GM23338 (cell line): ENCODE results near the gene HSH2D. TPM values are rescaled to one million over a fixed set of nuclear protein-coding genes. Genes with fewer than 3 reads are reported as not detected.

Source experiments
- ATAC-seq: fragments of 200-7000 bp; cut with Tn5 transposase; 3 replicates; pipeline ENCODE4 v1.9.1; 2020
- DNase-seq: peaks from one replicate; pipeline ENCODE4 v3.0.0-alpha.2; 2015; ENCODE audit warnings: low spot score
- H2AFZ ChIP-seq: fragments of 200-600 bp; sonication (generic); 2 replicates; pipeline ENCODE4 v1.8.0; 2016; ENCODE audit warnings: antibody characterized with exemption, mild to moderate bottlenecking, moderate library complexity
- H3F3A ChIP-seq: fragments of 200-600 bp; sonication (generic); replicated peaks from 2 replicates; pipeline ENCODE4 v1.8.0; 2017; ENCODE audit warnings: antibody characterized with exemption, mixed run types, low read depth
- H3K27ac ChIP-seq: fragments of 200-600 bp; sonication (generic); 2 replicates; pipeline ENCODE4 v1.6.1; 2016; ENCODE audit warnings: low read depth
- H3K27me3 ChIP-seq: fragments of 200-600 bp; sonication (generic); 2 replicates; pipeline ENCODE4 v1.8.0; 2016; ENCODE audit warnings: mild to moderate bottlenecking, mixed run types, moderate library complexity; ENCODE audit not compliant: insufficient read depth
- H3K36me3 ChIP-seq: fragments of 200-600 bp; sonication (generic); 2 replicates; pipeline ENCODE4 v1.8.0; 2016; ENCODE audit warnings: mild to moderate bottlenecking; ENCODE audit not compliant: insufficient read depth
- H3K4me1 ChIP-seq: fragments of 200-600 bp; sonication (generic); 2 replicates; pipeline ENCODE4 v1.8.0; 2016; ENCODE audit warnings: mild to moderate bottlenecking, moderate library complexity; ENCODE audit not compliant: insufficient read depth
- H3K4me2 ChIP-seq: fragments of 200-600 bp; sonication (generic); 2 replicates; pipeline ENCODE4 v1.7.1; 2017; ENCODE audit warnings: mixed run types
- H3K4me3 ChIP-seq: fragments of 200-600 bp; sonication (generic); 2 replicates; pipeline ENCODE4 v1.6.1; 2016; ENCODE audit warnings: mixed run types
- H3K79me2 ChIP-seq: fragments of 200-600 bp; sonication (generic); replicated peaks from 2 replicates; pipeline ENCODE4 v1.8.0; 2017; ENCODE audit warnings: mild to moderate bottlenecking; ENCODE audit not compliant: insufficient read depth
- H3K9me2 ChIP-seq: fragments of 200-600 bp; sonication (generic); 2 replicates; pipeline ENCODE4 v1.8.0; 2017; ENCODE audit not compliant: insufficient read depth
- H4K20me1 ChIP-seq: fragments of 200-600 bp; sonication (generic); replicated peaks from 2 replicates; pipeline ENCODE4 v1.8.0; 2017; ENCODE audit warnings: mild to moderate bottlenecking; ENCODE audit not compliant: insufficient read depth
- H3K27ac Mint-ChIP-seq: 2 replicates; pipeline ENCODE4 v1.8.0; 2020; ENCODE audit warnings: inconsistent platforms, mild to moderate bottlenecking, moderate library complexity, mixed read lengths
- H3K27me3 Mint-ChIP-seq: 3 replicates; pipeline ENCODE4 v1.8.0; 2022; ENCODE audit warnings: low read depth, mild to moderate bottlenecking, moderate library complexity, mixed read lengths, inconsistent platforms; ENCODE audit not compliant: insufficient read depth, poor library complexity
- H3K36me3 Mint-ChIP-seq: 3 replicates; pipeline ENCODE4 v1.8.0; 2021; ENCODE audit warnings: low read depth, mild to moderate bottlenecking, inconsistent platforms, moderate library complexity, mixed read lengths
- H3K4me1 Mint-ChIP-seq: 3 replicates; pipeline ENCODE4 v1.8.0; 2020; ENCODE audit warnings: mild to moderate bottlenecking, inconsistent platforms, mixed read lengths
- H3K4me3 Mint-ChIP-seq: 3 replicates; pipeline ENCODE4 v1.8.0; 2021; ENCODE audit warnings: moderate library complexity, mild to moderate bottlenecking, inconsistent platforms, mixed read lengths
- H3K9me3 Mint-ChIP-seq: 3 replicates; pipeline ENCODE4 v1.8.0; 2020; ENCODE audit warnings: moderate library complexity, mild to moderate bottlenecking, inconsistent platforms, mixed read lengths
- CREB1 ChIP-seq: fragments of 250-450 bp; sonication (Bioruptor Pico); IDR thresholded peaks from 2 replicates; pipeline ENCODE4 v1.5.0; 2020; ENCODE audit warnings: low read depth, mild to moderate bottlenecking, moderate library complexity
- CTCF ChIP-seq, 2 experiments: fragments of 200-600 bp in 1 of 2; sonication (generic) in 1 of 2; conservative IDR thresholded peaks; 2 replicates each; pipeline versions ENCODE4 v1.5.1 to v1.6.1; 2016 to 2017; ENCODE audit warnings: antibody characterized with exemption in 2 of 2, low read depth in 2 of 2, mild to moderate bottlenecking in 2 of 2, moderate library complexity in 1 of 2
- ETS1 ChIP-seq: IDR thresholded peaks from 2 replicates; pipeline ENCODE4 v1.6.1; 2016; ENCODE audit warnings: antibody characterized with exemption
- EZH2 ChIP-seq: fragments of 200-600 bp; sonication (generic); IDR thresholded peaks from one replicate; pipeline ENCODE4 v1.8.0; 2017; ENCODE audit warnings: antibody characterized with exemption, mild to moderate bottlenecking, low read depth; ENCODE audit not compliant: unreplicated experiment
- EZH2phosphoT487 ChIP-seq: fragments of 200-600 bp; sonication (generic); IDR thresholded peaks from one replicate; pipeline ENCODE4 v1.8.1; 2018; ENCODE audit warnings: antibody characterized with exemption; ENCODE audit not compliant: unreplicated experiment
- JUNB ChIP-seq: IDR thresholded peaks from one replicate; pipeline ENCODE4 v1.6.1; 2016; ENCODE audit warnings: antibody characterized with exemption; ENCODE audit not compliant: unreplicated experiment
- NANOG ChIP-seq: IDR thresholded peaks from 2 replicates; pipeline ENCODE4 v1.6.1; 2016; ENCODE audit warnings: antibody characterized with exemption, borderline replicate concordance
- POLR2AphosphoS5 ChIP-seq: IDR thresholded peaks from 2 replicates; pipeline ENCODE4 v1.6.1; 2016; ENCODE audit warnings: antibody characterized with exemption, low read depth
- STAT1 ChIP-seq: IDR thresholded peaks from one replicate; pipeline ENCODE4 v1.6.1; 2016; ENCODE audit warnings: antibody characterized with exemption; ENCODE audit not compliant: unreplicated experiment
- ZNF114 ChIP-seq: fragments of 250-450 bp; sonication (Bioruptor Pico); IDR thresholded peaks from 2 replicates; pipeline ENCODE4 v1.5.0; 2020; ENCODE audit warnings: mild to moderate bottlenecking, moderate library complexity
- ZNF331 ChIP-seq: fragments of 250-450 bp; sonication (Bioruptor Pico); IDR thresholded peaks from 2 replicates; pipeline ENCODE4 v1.5.0; 2020; ENCODE audit warnings: low read depth, mild to moderate bottlenecking, moderate library complexity
- polyA plus RNA-seq: library from polyadenylated mRNA; unstranded; fragments of >200 nt; fragmentation: Nextera tagmentation; extraction: Ambion mirVana; gene quantifications from 2 replicates; pipeline ENCODE4 v1.2.1, GENCODE V29; 2016
- total RNA-seq: library from RNA; depleted of rRNA; stranded (reverse); fragments of >200 nt; shearing (Covaris generic); gene quantifications from 2 replicates; pipeline ENCODE4 v1.2.3, GENCODE V29; 2014
- TF ChIP-seq, protein P1 (sequence below): IDR thresholded peaks from one replicate; pipeline ENCODE4 v1.6.1; 2018; ENCODE audit warnings: antibody characterized with exemption; ENCODE audit not compliant: unreplicated experiment
- TF ChIP-seq, protein P2 (sequence below): fragments of 250-450 bp; sonication (Bioruptor Pico); IDR thresholded peaks from 2 replicates; pipeline ENCODE4 v1.5.0; 2020; ENCODE audit warnings: mild to moderate bottlenecking, moderate library complexity

Gene HSH2D
- total and polyA plus RNA-seq, 2 experiments from 2014 or later = 0.81 to 1.4 TPM

DNA sequence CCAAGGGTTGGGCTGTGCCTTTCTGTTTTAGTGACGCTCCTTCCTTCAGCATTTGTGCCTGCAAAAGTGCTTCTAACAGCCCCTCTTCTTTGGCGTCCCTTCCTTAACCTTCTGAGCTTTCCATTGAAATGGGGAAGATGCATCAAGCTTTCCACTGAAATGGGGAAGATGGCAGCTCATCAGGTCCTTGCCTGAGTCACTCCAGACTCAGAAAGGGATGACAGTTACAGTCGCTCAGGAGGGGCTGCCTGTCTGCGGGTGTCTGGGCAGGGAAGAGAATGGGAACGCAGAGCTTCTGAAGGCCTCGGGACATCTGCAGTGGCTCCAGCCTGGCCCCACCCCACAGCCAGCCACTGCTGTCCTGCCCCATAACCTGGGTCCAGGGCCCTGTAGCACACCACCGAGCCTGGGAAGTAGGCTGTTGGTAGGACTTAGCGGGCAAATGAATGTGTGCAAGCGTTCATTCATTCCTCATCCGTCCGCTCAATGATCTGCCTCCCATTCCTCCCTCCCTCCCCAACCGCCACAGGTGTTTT lies 64.1 kb downstream of the HSH2D start:
- Histone ChIP-seq H3K4me1 (no peaks in the 10 kb centered on the region), H3K4me3 (no peak overlapping the region), H2AFZ (no peak overlapping the region), H3K79me2 (no peaks in the 10 kb centered on the region), H3K27me3 (no peaks in the 10 kb centered on the region), H3K27ac (no peak overlapping the region), H3K36me3 (no peaks in the 10 kb centered on the region), H3K9me2 (no peaks in the 10 kb centered on the region), H3K4me2 (no peak overlapping the region), H4K20me1 (peaks cover 8% of the 10 kb centered on the region; the same call in 1 of the 2 replicates), H3F3A (no peaks in the 10 kb centered on the region)
- TF ChIP-seq STAT1 (no peak), ETS1 (no peak), NANOG (no peak), CTCF (conservative IDR thresholded peaks at IDR 0.05; ENCODE audit: low read depth in 2 of 2) (no peak), ZNF114 (no peak), POLR2AphosphoS5 (no peak), CREB1 (no peak), EZH2phosphoT487 (no peak), EZH2 (no peak), ZNF331 (no peak), JUNB (no peak)
- TF ChIP-seq, protein P1, sequence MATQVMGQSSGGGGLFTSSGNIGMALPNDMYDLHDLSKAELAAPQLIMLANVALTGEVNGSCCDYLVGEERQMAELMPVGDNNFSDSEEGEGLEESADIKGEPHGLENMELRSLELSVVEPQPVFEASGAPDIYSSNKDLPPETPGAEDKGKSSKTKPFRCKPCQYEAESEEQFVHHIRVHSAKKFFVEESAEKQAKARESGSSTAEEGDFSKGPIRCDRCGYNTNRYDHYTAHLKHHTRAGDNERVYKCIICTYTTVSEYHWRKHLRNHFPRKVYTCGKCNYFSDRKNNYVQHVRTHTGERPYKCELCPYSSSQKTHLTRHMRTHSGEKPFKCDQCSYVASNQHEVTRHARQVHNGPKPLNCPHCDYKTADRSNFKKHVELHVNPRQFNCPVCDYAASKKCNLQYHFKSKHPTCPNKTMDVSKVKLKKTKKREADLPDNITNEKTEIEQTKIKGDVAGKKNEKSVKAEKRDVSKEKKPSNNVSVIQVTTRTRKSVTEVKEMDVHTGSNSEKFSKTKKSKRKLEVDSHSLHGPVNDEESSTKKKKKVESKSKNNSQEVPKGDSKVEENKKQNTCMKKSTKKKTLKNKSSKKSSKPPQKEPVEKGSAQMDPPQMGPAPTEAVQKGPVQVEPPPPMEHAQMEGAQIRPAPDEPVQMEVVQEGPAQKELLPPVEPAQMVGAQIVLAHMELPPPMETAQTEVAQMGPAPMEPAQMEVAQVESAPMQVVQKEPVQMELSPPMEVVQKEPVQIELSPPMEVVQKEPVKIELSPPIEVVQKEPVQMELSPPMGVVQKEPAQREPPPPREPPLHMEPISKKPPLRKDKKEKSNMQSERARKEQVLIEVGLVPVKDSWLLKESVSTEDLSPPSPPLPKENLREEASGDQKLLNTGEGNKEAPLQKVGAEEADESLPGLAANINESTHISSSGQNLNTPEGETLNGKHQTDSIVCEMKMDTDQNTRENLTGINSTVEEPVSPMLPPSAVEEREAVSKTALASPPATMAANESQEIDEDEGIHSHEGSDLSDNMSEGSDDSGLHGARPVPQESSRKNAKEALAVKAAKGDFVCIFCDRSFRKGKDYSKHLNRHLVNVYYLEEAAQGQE = no peak
- TF ChIP-seq, protein P2, sequence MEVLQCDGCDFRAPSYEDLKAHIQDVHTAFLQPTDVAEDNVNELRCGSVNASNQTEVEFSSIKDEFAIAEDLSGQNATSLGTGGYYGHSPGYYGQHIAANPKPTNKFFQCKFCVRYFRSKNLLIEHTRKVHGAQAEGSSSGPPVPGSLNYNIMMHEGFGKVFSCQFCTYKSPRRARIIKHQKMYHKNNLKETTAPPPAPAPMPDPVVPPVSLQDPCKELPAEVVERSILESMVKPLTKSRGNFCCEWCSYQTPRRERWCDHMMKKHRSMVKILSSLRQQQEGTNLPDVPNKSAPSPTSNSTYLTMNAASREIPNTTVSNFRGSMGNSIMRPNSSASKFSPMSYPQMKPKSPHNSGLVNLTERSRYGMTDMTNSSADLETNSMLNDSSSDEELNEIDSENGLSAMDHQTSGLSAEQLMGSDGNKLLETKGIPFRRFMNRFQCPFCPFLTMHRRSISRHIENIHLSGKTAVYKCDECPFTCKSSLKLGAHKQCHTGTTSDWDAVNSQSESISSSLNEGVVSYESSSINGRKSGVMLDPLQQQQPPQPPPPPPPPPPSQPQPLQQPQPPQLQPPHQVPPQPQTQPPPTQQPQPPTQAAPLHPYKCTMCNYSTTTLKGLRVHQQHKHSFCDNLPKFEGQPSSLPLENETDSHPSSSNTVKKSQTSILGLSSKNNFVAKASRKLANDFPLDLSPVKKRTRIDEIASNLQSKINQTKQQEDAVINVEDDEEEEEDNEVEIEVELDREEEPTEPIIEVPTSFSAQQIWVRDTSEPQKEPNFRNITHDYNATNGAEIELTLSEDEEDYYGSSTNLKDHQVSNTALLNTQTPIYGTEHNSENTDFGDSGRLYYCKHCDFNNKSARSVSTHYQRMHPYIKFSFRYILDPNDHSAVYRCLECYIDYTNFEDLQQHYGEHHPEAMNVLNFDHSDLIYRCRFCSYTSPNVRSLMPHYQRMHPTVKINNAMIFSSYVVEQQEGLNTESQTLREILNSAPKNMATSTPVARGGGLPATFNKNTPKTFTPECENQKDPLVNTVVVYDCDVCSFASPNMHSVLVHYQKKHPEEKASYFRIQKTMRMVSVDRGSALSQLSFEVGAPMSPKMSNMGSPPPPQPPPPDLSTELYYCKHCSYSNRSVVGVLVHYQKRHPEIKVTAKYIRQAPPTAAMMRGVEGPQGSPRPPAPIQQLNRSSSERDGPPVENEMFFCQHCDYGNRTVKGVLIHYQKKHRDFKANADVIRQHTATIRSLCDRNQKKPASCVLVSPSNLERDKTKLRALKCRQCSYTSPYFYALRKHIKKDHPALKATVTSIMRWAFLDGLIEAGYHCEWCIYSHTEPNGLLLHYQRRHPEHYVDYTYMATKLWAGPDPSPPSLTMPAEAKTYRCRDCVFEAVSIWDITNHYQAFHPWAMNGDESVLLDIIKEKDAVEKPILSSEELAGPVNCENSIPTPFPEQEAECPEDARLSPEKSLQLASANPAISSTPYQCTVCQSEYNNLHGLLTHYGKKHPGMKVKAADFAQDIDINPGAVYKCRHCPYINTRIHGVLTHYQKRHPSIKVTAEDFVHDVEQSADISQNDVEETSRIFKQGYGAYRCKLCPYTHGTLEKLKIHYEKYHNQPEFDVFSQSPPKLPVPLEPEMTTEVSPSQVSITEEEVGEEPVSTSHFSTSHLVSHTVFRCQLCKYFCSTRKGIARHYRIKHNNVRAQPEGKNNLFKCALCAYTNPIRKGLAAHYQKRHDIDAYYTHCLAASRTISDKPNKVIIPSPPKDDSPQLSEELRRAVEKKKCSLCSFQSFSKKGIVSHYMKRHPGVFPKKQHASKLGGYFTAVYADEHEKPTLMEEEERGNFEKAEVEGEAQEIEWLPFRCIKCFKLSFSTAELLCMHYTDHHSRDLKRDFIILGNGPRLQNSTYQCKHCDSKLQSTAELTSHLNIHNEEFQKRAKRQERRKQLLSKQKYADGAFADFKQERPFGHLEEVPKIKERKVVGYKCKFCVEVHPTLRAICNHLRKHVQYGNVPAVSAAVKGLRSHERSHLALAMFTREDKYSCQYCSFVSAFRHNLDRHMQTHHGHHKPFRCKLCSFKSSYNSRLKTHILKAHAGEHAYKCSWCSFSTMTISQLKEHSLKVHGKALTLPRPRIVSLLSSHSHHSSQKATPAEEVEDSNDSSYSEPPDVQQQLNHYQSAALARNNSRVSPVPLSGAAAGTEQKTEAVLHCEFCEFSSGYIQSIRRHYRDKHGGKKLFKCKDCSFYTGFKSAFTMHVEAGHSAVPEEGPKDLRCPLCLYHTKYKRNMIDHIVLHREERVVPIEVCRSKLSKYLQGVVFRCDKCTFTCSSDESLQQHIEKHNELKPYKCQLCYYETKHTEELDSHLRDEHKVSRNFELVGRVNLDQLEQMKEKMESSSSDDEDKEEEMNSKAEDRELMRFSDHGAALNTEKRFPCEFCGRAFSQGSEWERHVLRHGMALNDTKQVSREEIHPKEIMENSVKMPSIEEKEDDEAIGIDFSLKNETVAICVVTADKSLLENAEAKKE (CRISPR knock-in tag) = no peak
- peaks cover 4% of the 10 kb centered on the region for H3K27me3 Mint-ChIP-seq
- DNase-seq = no peak
- no peaks in the 10 kb centered on the region for H3K4me1 Mint-ChIP-seq
- H3K27ac Mint-ChIP-seq = no peak overlapping the region
- no peak for ATAC-seq
- H3K9me3 Mint-ChIP-seq = no peaks in the 10 kb centered on the region
- H3K4me3 Mint-ChIP-seq = no peak overlapping the region
- peaks cover 3% of the 10 kb centered on the region; the same call in 2 of the 3 replicates for H3K36me3 Mint-ChIP-seq
